HEK293T (cell line): Measurements from ENCODE around the gene GH1.
"Not testable (repeated sequence)": the region's sequence is repeated elsewhere in the genome, so short reads cannot be mapped to it uniquely, and the experiment has no call there.

Source experiments
- CTCF ChIA-PET: fragments of 350-600 bp; formaldehyde crosslinking; extraction: SDS; loops from one replicate; lab custom pipeline; 2021; ENCODE audit warnings: antibody characterized with exemption, inconsistent platforms; lab: Yijun Ruan, JAX
- POLR2A ChIA-PET: fragments of 350-600 bp; formaldehyde crosslinking; extraction: SDS; loops from one replicate; lab custom pipeline; 2020; ENCODE audit warnings: antibody characterized with exemption, inconsistent platforms; lab: Yijun Ruan, JAX
- DNase-seq: peaks from one replicate; pipeline ENCODE4 v3.0.0; 2012; ENCODE audit warnings: mixed read lengths; ENCODE audit errors: extremely low spot score
- ARNT ChIP-seq: fragments of 450-650 bp; IDR thresholded peaks from 2 replicates; pipeline ENCODE4 v1.6.1; 2017; ENCODE audit warnings: mild to moderate bottlenecking
- BHLHE40 ChIP-seq: fragments of 450-650 bp; IDR thresholded peaks from 2 replicates; pipeline ENCODE4 v1.6.1; 2016; ENCODE audit warnings: mild to moderate bottlenecking, moderate library complexity, borderline replicate concordance
- CTBP1 ChIP-seq: fragments of 450-650 bp; IDR thresholded peaks from 2 replicates; pipeline ENCODE4 v1.6.1; 2016; ENCODE audit warnings: borderline replicate concordance
- ELF4 ChIP-seq: fragments of 450-650 bp; IDR thresholded peaks from 2 replicates; pipeline ENCODE4 v1.6.1; 2017; ENCODE audit warnings: antibody characterized with exemption
- FOXA1 ChIP-seq: fragments of 450-650 bp; IDR thresholded peaks from 2 replicates; pipeline ENCODE4 v1.6.1; 2016; ENCODE audit warnings: mild to moderate bottlenecking
- FOXK2 ChIP-seq: fragments of 450-650 bp; IDR thresholded peaks from 2 replicates; pipeline ENCODE4 v1.6.1; 2016; ENCODE audit warnings: mild to moderate bottlenecking
- FOXM1 ChIP-seq: fragments of 450-650 bp; IDR thresholded peaks from 2 replicates; pipeline ENCODE4 v1.6.1; 2017; ENCODE audit warnings: mild to moderate bottlenecking, borderline replicate concordance
- HDGF ChIP-seq: fragments of 450-650 bp; IDR thresholded peaks from 2 replicates; pipeline ENCODE4 v1.6.1; 2017; ENCODE audit warnings: antibody characterized with exemption, borderline replicate concordance
- L3MBTL2 ChIP-seq: fragments of 450-650 bp; conservative IDR thresholded peaks from 2 replicates; pipeline ENCODE4 v1.6.1; 2016; ENCODE audit warnings: mild to moderate bottlenecking
- LEF1 ChIP-seq: fragments of 450-650 bp; IDR thresholded peaks from 2 replicates; pipeline ENCODE4 v1.6.1; 2017; ENCODE audit warnings: mild to moderate bottlenecking, borderline replicate concordance
- NFRKB ChIP-seq: fragments of 450-650 bp; IDR thresholded peaks from 2 replicates; pipeline ENCODE4 v1.6.1; 2016; ENCODE audit warnings: mild to moderate bottlenecking, moderate library complexity
- PKNOX1 ChIP-seq: fragments of 450-650 bp; IDR thresholded peaks from 2 replicates; pipeline ENCODE4 v1.6.1; 2016
- SP1 ChIP-seq: fragments of 450-650 bp; IDR thresholded peaks from 2 replicates; pipeline ENCODE4 v1.6.1; 2017
- SUZ12 ChIP-seq: fragments of 450-650 bp; IDR thresholded peaks from 2 replicates; pipeline ENCODE4 v1.6.1; 2016; ENCODE audit warnings: mild to moderate bottlenecking
- TARDBP ChIP-seq: fragments of 450-650 bp; IDR thresholded peaks from 2 replicates; pipeline ENCODE4 v1.6.1; 2016
- ZNF384 ChIP-seq: fragments of 450-650 bp; IDR thresholded peaks from 2 replicates; pipeline ENCODE4 v1.6.1; 2016

Gene GH1

DNA sequence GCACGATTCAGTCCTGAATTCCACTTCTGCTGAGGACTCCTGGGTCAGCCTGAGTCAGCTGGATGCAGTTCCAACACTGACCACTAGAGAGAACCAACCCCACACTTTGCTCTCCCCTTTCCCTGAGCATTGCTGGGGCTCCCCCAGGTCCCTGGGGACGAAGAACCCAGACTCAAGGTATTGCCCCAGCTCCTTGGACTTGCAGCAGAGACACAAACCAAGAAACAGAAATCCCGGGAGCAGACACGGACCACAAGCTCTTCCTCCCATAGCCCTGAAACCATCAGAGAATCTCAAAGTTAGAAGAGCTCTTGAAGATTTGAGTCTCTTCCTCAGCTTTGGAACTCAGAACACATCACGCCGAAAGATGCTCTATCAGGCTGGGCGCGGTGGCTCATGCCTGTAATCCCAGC lies 678 bp upstream of the GH1 start:
- TF ChIP-seq FOXM1 (no peak), BHLHE40 (no peak), ARNT (no peak), TARDBP (no peak), ZNF384 (no peak), SUZ12 (no peak), ELF4 (no peak), FOXA1 (no peak), FOXK2 (no peak), SP1 (no peak), L3MBTL2 (no peak), PKNOX1 (no peak), NFRKB (no peak), HDGF (no peak), LEF1 (no peak), CTBP1 (no peak)
- POLR2A ChIA-PET: interaction anchor here (1.2 kb wide), 1 partner anchor 107 kb away, joined by 5 read pairs; no protein-coding TSS in a partner anchor
- peak; percentile 80 for DNase-seq
- CTCF ChIA-PET: interaction anchor here (0.6 to 3.5 kb wide), 21 partner anchors 9 to 214 kb away, joined by 3 to 27 read pairs (median 5); partner anchors contain the start of gene CSHL1

GRCh38 chr17:63918305-63918704 lies 334 bp downstream of the GH1 start:
- ChIA-PET POLR2A (no interaction called here), CTCF (interaction anchor here (0.6 to 3.5 kb wide), 10 partner anchors 11 to 95 kb away, joined by 3 to 27 read pairs (median 8); no protein-coding TSS in a partner anchor)
- TF ChIP-seq ARNT: no peak
- TF ChIP-seq ZNF384: no peak
- no peak for TF ChIP-seq LEF1
- DNase-seq: peak; percentile 12

DNA sequence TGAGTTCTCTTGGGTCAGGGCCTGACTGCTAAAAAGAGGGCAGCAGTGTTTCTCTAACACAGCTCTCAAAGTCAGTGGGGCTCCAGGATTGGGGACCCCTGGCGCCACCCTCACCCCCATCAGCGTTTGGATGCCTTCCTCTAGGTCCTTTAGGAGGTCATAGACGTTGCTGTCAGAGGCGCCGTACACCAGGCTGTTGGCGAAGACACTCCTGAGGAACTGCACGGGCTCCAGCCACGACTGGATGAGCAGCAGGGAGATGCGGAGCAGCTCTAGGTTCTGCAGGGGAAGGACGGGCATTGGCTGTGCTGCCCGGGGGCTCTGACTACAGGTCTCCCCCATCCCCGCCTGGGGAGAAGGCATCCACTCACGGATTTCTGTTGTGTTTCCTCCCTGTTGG lies 993 bp downstream of the GH1 start:
- CTCF ChIA-PET: interaction anchor here (0.6 to 3.5 kb wide), 3 partner anchors 29 to 36 kb away, joined by 3 to 27 read pairs (median 3); no protein-coding TSS in a partner anchor
- TF ChIP-seq ARNT (no peak), HDGF (no peak), LEF1 (no peak), BHLHE40 (no peak), ZNF384 (no peak), FOXA1 (no peak), FOXK2 (no peak)
- DNase-seq: no peak
- POLR2A ChIA-PET: no interaction called here

GRCh38 chr17:63917206-63917605 lies 1.4 kb downstream of the GH1 start:
- POLR2A ChIA-PET, DNase-seq: not testable (repeated sequence)
- CTCF ChIA-PET: interaction anchor here (1.1 to 3.5 kb wide), 2 partner anchors 29 to 34 kb away, joined by 3 to 27 read pairs; no protein-coding TSS in a partner anchor

DNA sequence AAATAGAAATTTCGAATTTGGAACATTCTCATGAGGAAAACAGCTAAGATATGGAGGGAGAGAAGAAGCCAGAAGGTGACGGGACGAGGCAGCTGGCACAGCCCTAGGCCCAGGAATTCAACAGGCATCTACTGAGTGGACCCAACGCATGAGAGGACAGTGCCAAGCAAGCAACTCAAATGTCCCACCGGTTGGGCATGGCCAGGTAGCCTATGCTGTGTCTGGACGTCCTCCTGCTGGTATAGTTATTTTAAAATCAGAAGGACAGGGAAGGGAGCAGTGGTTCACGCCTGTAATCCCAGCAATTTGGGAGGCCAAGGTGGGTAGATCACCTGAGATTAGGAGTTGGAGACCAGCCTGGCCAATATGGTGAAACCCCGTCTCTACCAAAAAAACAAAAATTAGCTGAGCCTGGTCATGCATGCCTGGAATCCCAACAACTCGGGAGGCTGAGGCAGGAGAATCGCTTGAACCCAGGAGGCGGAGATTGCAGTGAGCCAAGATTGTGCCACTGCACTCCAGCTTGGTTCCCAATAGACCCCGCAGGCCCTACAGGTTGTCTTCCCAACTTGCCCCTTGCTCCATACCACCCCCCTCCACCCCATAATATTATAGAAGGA lies 2.0 kb downstream of the GH1 start:
- ChIA-PET POLR2A (no interaction called here), CTCF (no interaction called here)
- DNase-seq: no peak
- TF ChIP-seq FOXK2 (peak; percentile 100), SP1 (no peak), NFRKB (peak; percentile 100), PKNOX1 (no peak), BHLHE40 (peak; percentile 100), L3MBTL2 (peak; percentile 37; the same call in 1 of the 2 replicates), SUZ12 (peak; percentile 100)

- CTCF ChIA-PET: interaction anchor here (1.0 kb wide), 1 partner anchor 218 kb away, joined by 3 read pairs; no protein-coding TSS in a partner anchor
- DNase-seq, POLR2A ChIA-PET: not testable (repeated sequence)
These were observed 2.9 kb downstream of the GH1 start for GRCh38 chr17:63915753-63916152.

GRCh38 chr17:63914471-63914870 lies 4.2 kb downstream of the GH1 start:
- TF ChIP-seq BHLHE40 (no peak), FOXK2 (no peak)
- POLR2A ChIA-PET: no interaction called here
- no peak for DNase-seq
- CTCF ChIA-PET: interaction anchor here (1.0 kb wide), 1 partner anchor 219 kb away, joined by 3 read pairs; no protein-coding TSS in a partner anchor

DNA sequence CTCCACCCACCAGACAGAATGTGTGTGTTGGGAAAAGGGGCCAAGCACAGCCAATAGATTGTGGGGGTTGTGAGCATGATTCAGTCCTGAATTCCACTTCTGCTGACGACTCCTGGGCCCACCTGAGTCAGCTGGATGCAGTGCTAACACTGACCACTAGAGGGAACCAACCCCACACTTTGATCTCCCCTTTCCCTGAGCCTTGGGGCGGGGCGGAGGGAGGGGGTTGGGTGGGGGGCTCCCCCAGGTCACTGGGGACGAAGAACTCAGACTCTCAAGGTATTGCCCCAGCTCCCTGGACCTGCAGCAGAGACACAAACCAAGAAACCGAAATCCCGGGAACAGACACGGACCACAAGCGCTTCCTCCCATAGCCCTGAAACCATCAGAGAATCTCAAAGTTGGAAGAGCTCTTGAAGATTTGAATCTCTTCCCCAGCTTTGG lies 7.0 kb downstream of the GH1 start:
- CTCF ChIA-PET: interaction anchor here (0.6 to 1.5 kb wide), 7 partner anchors 12 to 222 kb away, joined by 3 to 9 read pairs (median 3); no protein-coding TSS in a partner anchor
- peak; percentile 73 for DNase-seq
- POLR2A ChIA-PET: no interaction called here
- no peak for TF ChIP-seq SP1
- TF ChIP-seq LEF1: no peak
- no peak for TF ChIP-seq SUZ12
- no peak for TF ChIP-seq CTBP1
- TF ChIP-seq HDGF: no peak
- TF ChIP-seq ZNF384: no peak
- no peak for TF ChIP-seq FOXA1
- TF ChIP-seq ELF4: no peak
- no peak for TF ChIP-seq FOXK2
- TF ChIP-seq BHLHE40: no peak
- TF ChIP-seq FOXM1: no peak
- TF ChIP-seq TARDBP: no peak
- no peak for TF ChIP-seq L3MBTL2
- no peak for TF ChIP-seq ARNT
- no peak for TF ChIP-seq NFRKB
- TF ChIP-seq PKNOX1: no peak
